Activated naive CD4-positive, alpha-beta T cell treated with anti-CD3 and anti-CD28 coated beads, Interleukin-2, amount 50 U/mL, for 24 hours (primary cell): ENCODE results near the gene UBE2N.
A peak's percentile ranks its signal among the peaks of the same experiment; 100 is the strongest.
"Not testable (repeated sequence)": the region's sequence is repeated elsewhere in the genome, so short reads cannot be mapped to it uniquely, and the experiment has no call there.

Source experiments
- H3K27ac Mint-ChIP-seq: one replicate; pipeline ENCODE4 v1.8.0; 2021; ENCODE audit warnings: mild to moderate bottlenecking, mixed read lengths
- H3K27me3 Mint-ChIP-seq: one replicate; pipeline ENCODE4 v1.8.0; 2021; ENCODE audit warnings: mixed read lengths
- H3K36me3 Mint-ChIP-seq: one replicate; pipeline ENCODE4 v1.8.0; 2021; ENCODE audit warnings: mixed read lengths
- H3K4me1 Mint-ChIP-seq: one replicate; pipeline ENCODE4 v1.8.0; 2021; ENCODE audit warnings: mixed read lengths
- H3K4me3 Mint-ChIP-seq: one replicate; pipeline ENCODE4 v1.8.0; 2021; ENCODE audit warnings: mild to moderate bottlenecking, mixed read lengths
- H3K9me3 Mint-ChIP-seq: one replicate; pipeline ENCODE4 v1.8.0; 2021; ENCODE audit warnings: mixed read lengths

UBE2N gene

GRCh38 chr12:93380480-93381121, 61.1 kb downstream of the UBE2N start:
- peak overlapping the region; percentile 100 for H3K27ac Mint-ChIP-seq
- H3K36me3 Mint-ChIP-seq: peaks cover 13% of the 10 kb centered on the region
- no peaks in the 10 kb centered on the region for H3K9me3 Mint-ChIP-seq
- no peaks in the 10 kb centered on the region for H3K27me3 Mint-ChIP-seq
- peak overlapping the region; percentile 100 for H3K4me3 Mint-ChIP-seq
- peaks cover 59% of the 10 kb centered on the region for H3K4me1 Mint-ChIP-seq

GRCh38 chr12:93379981-93380361, 61.8 kb downstream of the UBE2N start:
- no peaks in the 10 kb centered on the region for H3K27me3 Mint-ChIP-seq
- H3K4me3 Mint-ChIP-seq: peak overlapping the region; percentile 100
- peaks cover 52% of the 10 kb centered on the region for H3K4me1 Mint-ChIP-seq
- peak overlapping the region; percentile 100 for H3K27ac Mint-ChIP-seq
- H3K9me3 Mint-ChIP-seq: no peaks in the 10 kb centered on the region
- H3K36me3 Mint-ChIP-seq: peaks cover 13% of the 10 kb centered on the region

GRCh38 chr12:93379326-93379980, 62.3 kb downstream of the UBE2N start:
- Mint-ChIP-seq H3K27me3 (no peaks in the 10 kb centered on the region), H3K9me3 (no peaks in the 10 kb centered on the region), H3K4me1 (peaks cover 50% of the 10 kb centered on the region), H3K36me3 (peaks cover 13% of the 10 kb centered on the region), H3K27ac (peak overlapping the region; percentile 100), H3K4me3 (peak overlapping the region; percentile 100)

DNA sequence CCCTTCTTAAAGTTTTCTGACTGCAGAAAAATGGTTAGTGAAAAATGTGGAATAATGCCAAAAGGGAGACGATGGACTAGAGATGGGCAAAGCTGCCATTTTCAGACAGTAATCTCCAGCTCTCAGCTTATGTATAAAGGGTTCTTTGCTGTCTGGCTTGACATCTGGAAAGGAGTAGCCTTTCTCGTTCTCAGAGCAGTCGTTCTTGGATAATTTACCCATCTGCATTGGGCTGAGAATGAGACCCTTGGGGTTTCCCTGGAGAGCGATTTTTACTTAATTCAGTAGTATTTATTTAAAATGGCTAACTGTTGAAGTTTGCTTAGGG, 62.8 kb downstream of the UBE2N start:
- H3K4me1 Mint-ChIP-seq: peaks cover 50% of the 10 kb centered on the region

GRCh38 chr12:93378196-93378997, 63.4 kb downstream of the UBE2N start:
- H3K27ac Mint-ChIP-seq: peak overlapping the region; percentile 100
- H3K36me3 Mint-ChIP-seq: peaks cover 13% of the 10 kb centered on the region
- peak overlapping the region; percentile 100 for H3K4me3 Mint-ChIP-seq
- H3K27me3 Mint-ChIP-seq, H3K9me3 Mint-ChIP-seq: not testable (repeated sequence)
- H3K4me1 Mint-ChIP-seq: peaks cover 45% of the 10 kb centered on the region

More for the DNA sequence above, 62.8 kb downstream of the UBE2N start:
- peaks cover 13% of the 10 kb centered on the region for H3K36me3 Mint-ChIP-seq
- peak overlapping the region; percentile 100 for H3K27ac Mint-ChIP-seq
- H3K4me3 Mint-ChIP-seq: peak overlapping the region; percentile 100
- H3K9me3 Mint-ChIP-seq: no peaks in the 10 kb centered on the region
- no peaks in the 10 kb centered on the region for H3K27me3 Mint-ChIP-seq

DNA sequence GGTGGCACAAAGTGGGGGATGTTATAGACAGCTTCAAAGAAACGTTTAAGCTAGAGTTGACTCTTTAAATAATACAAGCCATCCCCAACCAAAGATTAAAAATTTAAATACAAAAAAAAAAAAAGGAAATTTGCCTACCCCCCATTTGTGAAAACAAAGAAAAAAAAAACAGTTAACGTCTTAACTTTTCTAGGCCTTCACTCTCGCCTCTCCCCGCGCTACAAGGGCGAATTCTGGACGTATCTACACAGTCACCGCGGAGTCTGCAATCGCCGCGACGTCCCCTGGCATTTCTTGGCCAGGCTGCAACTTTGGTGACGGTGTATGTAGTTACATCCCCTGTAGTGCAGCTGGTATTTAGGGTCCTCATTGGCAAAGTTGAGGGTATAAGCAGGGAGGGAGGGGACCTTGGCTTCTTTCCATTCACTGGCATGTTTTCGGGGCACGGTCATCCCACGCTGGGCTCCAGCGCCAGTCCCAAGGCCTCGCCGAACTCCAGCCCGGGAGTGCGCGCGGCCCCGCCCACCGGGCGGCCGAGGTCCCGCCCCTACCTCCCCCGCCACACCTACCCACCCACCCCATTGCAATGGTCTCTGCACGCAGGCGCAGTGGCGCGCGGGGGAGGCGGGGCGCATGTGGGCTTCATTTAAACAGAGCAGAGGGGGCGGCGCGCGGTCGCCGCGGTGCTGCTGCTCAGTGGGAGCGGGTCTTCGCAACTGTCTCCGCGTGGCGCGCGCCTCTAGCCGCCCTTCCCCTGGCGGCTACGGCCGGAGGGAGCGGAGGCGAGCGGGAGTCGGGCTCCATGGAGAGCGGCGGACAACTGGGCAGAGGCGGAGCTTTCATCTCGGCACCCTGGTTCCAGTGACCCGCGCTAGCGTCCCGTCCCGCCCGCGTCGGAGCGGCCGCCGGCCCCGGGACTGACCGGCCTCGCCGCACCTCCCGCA, 64.2 kb downstream of the UBE2N start, which contains the start of gene NUDT4:
Gene NUDT4, plus strand, starts transcription at position 674 of the 944 bp plus-strand sequence. CDS start 398 bp downstream, outside the sequence.
- no peaks in the 10 kb centered on the region for H3K27me3 Mint-ChIP-seq
- peak within 1 kb of the TSS; percentile 100 for H3K27ac Mint-ChIP-seq
- H3K36me3 Mint-ChIP-seq: peaks cover 13% of the 10 kb centered on the region
- peaks cover 37% of the 10 kb centered on the region for H3K4me1 Mint-ChIP-seq
- H3K9me3 Mint-ChIP-seq: no peaks in the 10 kb centered on the region
- H3K4me3 Mint-ChIP-seq: peak within 1 kb of the TSS; percentile 100

DNA sequence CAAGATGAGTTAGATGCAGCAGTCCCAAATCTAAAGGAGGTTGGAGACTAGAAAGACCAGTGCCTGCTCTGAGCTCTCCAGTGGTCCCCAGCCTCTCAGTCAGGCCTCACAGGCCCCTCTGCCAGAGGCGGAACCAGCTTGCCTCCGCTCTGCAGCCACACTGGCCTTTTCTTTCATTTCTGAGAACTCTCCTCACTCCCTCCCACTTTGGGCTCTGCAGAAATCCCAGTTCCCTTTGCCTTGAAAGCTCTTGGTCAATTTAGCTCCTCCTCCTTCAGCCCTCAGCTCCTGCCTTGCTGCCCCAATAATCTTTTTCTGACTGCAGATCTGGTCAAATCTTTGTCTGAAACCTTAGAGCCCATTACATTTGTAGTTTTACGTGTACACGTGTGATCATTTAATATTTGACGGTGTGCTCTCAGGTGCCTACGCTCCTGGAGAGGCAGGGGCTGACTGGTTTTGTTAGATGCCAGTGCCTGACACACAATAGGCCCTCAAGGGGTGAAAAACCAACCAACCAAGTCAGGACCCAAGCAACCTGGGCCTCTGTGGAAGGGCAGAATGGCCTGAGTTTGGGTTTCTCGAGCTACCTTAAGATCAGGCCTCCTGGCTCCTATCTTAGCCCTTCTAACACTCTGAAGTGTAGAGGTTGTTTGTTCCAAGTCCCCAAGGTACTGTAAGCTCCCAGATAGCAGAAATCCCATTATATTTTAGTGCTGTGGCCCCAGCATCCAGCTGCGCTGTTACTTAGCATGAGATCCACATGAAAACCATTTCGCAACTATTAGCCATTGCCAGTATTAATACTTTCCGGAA, 65.1 kb downstream of the UBE2N start:
- Mint-ChIP-seq H3K4me1 (peaks cover 30% of the 10 kb centered on the region), H3K4me3 (peak overlapping the region; percentile 88), H3K9me3 (no peaks in the 10 kb centered on the region), H3K27me3 (peaks cover 2% of the 10 kb centered on the region), H3K36me3 (peaks cover 13% of the 10 kb centered on the region), H3K27ac (no peak overlapping the region)

DNA sequence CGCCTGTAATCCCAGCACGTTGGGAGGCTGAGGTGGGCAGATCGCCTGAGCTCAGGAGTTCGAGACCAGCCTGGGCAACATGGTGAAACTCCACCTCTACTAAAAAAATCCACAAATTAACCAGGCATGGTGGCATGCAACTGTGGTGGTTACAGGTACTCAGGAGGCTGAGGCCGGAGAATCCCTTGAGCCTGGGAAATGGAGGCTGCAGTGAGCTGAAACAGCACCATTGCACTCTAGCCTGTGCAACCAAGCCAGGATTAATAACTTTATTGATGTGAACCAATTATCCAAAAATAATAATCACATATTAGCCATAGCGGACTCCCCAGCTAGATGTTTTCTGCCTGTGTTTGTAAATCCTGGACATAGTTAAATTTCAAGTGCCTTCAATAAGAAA, 65.8 kb downstream of the UBE2N start:
- H3K4me3 Mint-ChIP-seq: no peak overlapping the region
- H3K27me3 Mint-ChIP-seq: peaks cover 2% of the 10 kb centered on the region
- H3K9me3 Mint-ChIP-seq: no peaks in the 10 kb centered on the region
- no peak overlapping the region for H3K27ac Mint-ChIP-seq
- peaks cover 8% of the 10 kb centered on the region for H3K36me3 Mint-ChIP-seq
- peaks cover 23% of the 10 kb centered on the region for H3K4me1 Mint-ChIP-seq

- H3K27ac Mint-ChIP-seq: no peak overlapping the region
- H3K36me3 Mint-ChIP-seq: no peaks in the 10 kb centered on the region
- no peak overlapping the region for H3K4me3 Mint-ChIP-seq
- peaks cover 2% of the 10 kb centered on the region for H3K27me3 Mint-ChIP-seq
- no peaks in the 10 kb centered on the region for H3K9me3 Mint-ChIP-seq
- peaks cover 10% of the 10 kb centered on the region for H3K4me1 Mint-ChIP-seq
Measured at GRCh38 chr12:93373961-93374656, 67.6 kb downstream of the UBE2N start.

DNA sequence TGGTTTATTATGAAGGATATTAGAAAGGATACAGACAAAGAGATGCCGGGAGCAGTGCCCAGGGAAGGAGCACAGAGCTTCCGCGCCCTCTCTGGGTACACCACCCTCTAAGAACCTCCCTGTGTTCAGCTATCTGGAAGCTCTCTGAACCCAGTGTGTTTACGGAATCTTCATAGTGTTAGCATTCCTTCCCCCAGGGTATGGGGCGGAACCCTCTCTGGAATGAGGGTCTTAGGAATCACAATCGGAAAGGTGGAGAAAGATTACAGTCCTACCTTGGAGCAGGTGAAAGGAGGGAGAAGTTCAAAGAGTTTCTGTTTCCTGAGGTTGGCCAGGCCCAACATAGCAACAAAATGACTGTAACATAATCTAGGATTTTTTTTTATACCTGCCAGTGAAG, 70.8 kb downstream of the UBE2N start:
- Mint-ChIP-seq H3K27ac (no peak overlapping the region), H3K4me1 (no peaks in the 10 kb centered on the region)

GRCh38 chr12:93369505-93369904, 72.2 kb downstream of the UBE2N start:
- Mint-ChIP-seq H3K9me3 (no peaks in the 10 kb centered on the region), H3K4me1 (no peaks in the 10 kb centered on the region), H3K4me3 (no peak overlapping the region), H3K36me3 (no peaks in the 10 kb centered on the region), H3K27ac (no peak overlapping the region), H3K27me3 (peaks cover 2% of the 10 kb centered on the region)

More for the DNA sequence above, 70.8 kb downstream of the UBE2N start:
- Mint-ChIP-seq H3K9me3 (no peaks in the 10 kb centered on the region), H3K27me3 (peaks cover 2% of the 10 kb centered on the region), H3K4me3 (no peak overlapping the region), H3K36me3 (no peaks in the 10 kb centered on the region)

GRCh38 chr12:93368766-93369165, 73.0 kb downstream of the UBE2N start:
- peaks cover 3% of the 10 kb centered on the region for H3K4me1 Mint-ChIP-seq
- no peaks in the 10 kb centered on the region for H3K9me3 Mint-ChIP-seq
- no peak overlapping the region for H3K4me3 Mint-ChIP-seq
- no peak overlapping the region for H3K27ac Mint-ChIP-seq
- peaks cover 2% of the 10 kb centered on the region for H3K27me3 Mint-ChIP-seq
- H3K36me3 Mint-ChIP-seq: no peaks in the 10 kb centered on the region

- Mint-ChIP-seq H3K9me3 (no peaks in the 10 kb centered on the region), H3K36me3 (no peaks in the 10 kb centered on the region), H3K4me1 (peaks cover 5% of the 10 kb centered on the region), H3K27ac (no peak overlapping the region), H3K4me3 (no peak overlapping the region), H3K27me3 (no peaks in the 10 kb centered on the region)
Measured at GRCh38 chr12:93366422-93366821, 75.3 kb downstream of the UBE2N start.
